ENCODE measurements around the gene MGAT4B. TPM values are rescaled to one million over a fixed set of nuclear protein-coding genes. Genes with fewer than 3 reads are reported as not detected.
A peak's percentile ranks its signal among the peaks of the same experiment; 100 is the strongest.

The MGAT4B gene
- total and polyA plus RNA-seq, 4 donors: 65.0 to 154 (median 82.4) TPM

DNA sequence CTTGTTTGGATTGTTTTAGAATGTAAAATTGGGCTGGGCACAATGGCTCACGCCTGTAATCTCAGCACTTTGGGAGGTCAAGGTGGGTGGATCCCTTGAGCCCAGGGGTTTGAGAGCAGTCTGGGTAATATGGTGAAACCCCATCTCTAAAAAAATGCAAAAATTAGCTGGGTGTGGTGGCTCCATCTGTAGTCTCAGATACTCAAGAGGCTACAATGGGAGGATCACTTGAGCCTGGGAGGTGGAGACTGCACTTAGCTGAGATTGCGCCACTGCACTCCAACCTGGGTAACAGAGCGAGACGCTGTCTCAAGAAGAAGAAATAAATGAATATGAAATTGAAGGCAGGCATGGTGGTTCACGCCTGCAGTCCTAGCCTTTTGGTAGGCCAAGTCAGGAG lies 52.7 kb downstream of the MGAT4B start:
- H3K4me3 ChIP-seq: no peak overlapping the region
- peaks cover 0 to 5% (median 4%) of the 10 kb centered on the region in 4 donors for H3K36me3 ChIP-seq (ENCODE audit: control insufficient read depth in 4 of 4, insufficient read depth in 4 of 4, low read length in 4 of 4)
- no peak overlapping the region for H3K9ac ChIP-seq (ENCODE audit: insufficient read depth in 1 of 2, low read length in 2 of 2)
- peaks cover 0 to 15% (median 11%) of the 10 kb centered on the region in 5 donors for H3K4me1 ChIP-seq (ENCODE audit: control insufficient read depth in 5 of 5, insufficient read depth in 5 of 5, low read length in 5 of 5)
- no peaks in the 10 kb centered on the region for H3K27me3 ChIP-seq (ENCODE audit: control insufficient read depth in 3 of 3, insufficient read depth in 3 of 3, low read length in 2 of 3)
- ATAC-seq (ENCODE audit: insufficient read depth, low FRiP score) (peak; percentile 36), DNase-seq (no peak)
- TF ChIP-seq, protein P1, sequence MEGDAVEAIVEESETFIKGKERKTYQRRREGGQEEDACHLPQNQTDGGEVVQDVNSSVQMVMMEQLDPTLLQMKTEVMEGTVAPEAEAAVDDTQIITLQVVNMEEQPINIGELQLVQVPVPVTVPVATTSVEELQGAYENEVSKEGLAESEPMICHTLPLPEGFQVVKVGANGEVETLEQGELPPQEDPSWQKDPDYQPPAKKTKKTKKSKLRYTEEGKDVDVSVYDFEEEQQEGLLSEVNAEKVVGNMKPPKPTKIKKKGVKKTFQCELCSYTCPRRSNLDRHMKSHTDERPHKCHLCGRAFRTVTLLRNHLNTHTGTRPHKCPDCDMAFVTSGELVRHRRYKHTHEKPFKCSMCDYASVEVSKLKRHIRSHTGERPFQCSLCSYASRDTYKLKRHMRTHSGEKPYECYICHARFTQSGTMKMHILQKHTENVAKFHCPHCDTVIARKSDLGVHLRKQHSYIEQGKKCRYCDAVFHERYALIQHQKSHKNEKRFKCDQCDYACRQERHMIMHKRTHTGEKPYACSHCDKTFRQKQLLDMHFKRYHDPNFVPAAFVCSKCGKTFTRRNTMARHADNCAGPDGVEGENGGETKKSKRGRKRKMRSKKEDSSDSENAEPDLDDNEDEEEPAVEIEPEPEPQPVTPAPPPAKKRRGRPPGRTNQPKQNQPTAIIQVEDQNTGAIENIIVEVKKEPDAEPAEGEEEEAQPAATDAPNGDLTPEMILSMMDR (IDR thresholded peaks at IDR 0.05; ENCODE audit: control extremely low read depth, extremely low read depth): no peak
- no peaks in the 10 kb centered on the region for H3K9me3 ChIP-seq (ENCODE audit: control insufficient read depth in 4 of 4, insufficient read depth in 3 of 4, low read length in 3 of 4)
- 70 to 74% methylated on average over 5 of the region's 5 CpGs for WGBS, 2 donors
- H3K27ac ChIP-seq (ENCODE audit: low read depth in 1 of 2, low read length in 1 of 2): no peak overlapping the region

DNA sequence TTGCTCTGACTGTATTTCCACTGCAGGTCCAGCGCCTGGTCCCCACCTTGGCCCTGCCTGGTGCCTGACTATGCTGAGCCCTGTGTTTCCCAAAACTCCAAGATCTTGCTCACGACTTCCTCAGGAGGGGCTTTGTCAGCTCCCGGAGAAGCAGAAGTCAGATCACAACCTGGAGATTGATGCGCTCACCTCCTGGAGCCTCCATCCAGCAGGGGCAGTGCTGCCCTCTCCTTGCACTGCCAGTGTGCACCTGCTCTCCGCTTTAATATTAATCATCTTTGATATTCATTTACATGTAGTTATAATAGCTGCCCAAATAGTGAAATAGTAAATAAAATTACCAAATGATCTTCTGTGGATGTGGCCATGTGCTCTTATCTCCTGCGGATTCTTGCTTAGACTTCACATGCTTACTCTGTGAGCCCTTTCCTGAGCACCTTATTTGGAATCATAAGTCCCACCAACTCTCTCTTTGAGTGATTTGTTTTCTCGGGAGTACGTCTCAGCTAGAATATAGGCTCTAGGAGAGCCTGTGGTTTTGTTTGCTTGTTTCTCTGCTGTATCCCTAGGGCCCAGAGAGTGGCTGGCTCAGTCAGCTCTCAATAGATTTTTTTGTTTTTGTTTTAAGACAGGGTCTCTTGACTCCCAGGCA lies 56.7 kb downstream of the MGAT4B start:
- Histone ChIP-seq H3K9me3 (ENCODE audit: control insufficient read depth in 4 of 4, insufficient read depth in 3 of 4, low read length in 3 of 4) (no peaks in the 10 kb centered on the region), H3K36me3 (ENCODE audit: control insufficient read depth in 4 of 4, insufficient read depth in 4 of 4, low read length in 4 of 4) (peaks cover 0 to 9% (median 5%) of the 10 kb centered on the region in 4 donors), H3K4me3 (no peak overlapping the region), H3K4me1 (ENCODE audit: control insufficient read depth in 5 of 5, insufficient read depth in 5 of 5, low read length in 5 of 5) (peaks cover 0 to 16% (median 4%) of the 10 kb centered on the region in 5 donors), H3K27ac (ENCODE audit: low read depth in 1 of 2, low read length in 1 of 2) (no peak overlapping the region), H3K9ac (ENCODE audit: insufficient read depth in 1 of 2, low read length in 2 of 2) (no peak overlapping the region), H3K27me3 (ENCODE audit: control insufficient read depth in 3 of 3, insufficient read depth in 3 of 3, low read length in 2 of 3) (no peaks in the 10 kb centered on the region)
- 88 to 92% methylated on average over 8 of the region's 8 CpGs for WGBS, 2 donors
- ATAC-seq (ENCODE audit: insufficient read depth, low FRiP score) (no peak), DNase-seq (no peak)
- TF ChIP-seq, protein P1 (IDR thresholded peaks at IDR 0.05; ENCODE audit: control extremely low read depth, extremely low read depth): no peak

DNA sequence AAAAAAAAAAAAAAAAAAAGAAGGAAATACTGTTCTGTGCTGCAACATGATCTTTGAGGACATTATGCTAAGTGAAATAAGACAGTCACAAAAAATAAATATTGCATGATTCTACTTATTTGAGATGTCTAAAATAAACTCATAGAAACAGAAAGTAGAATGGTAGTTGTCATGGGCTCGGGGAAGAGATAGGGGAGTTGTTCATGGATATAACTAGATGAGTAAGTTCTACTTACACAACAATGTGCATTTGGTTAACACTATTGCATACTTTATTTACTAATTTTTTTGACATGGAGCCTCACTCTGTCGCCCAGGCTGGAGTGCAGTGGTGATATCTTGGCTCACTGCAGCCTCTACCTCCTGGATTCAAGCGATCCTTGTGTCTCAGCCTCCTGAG lies 58.9 kb downstream of the MGAT4B start:
- Histone ChIP-seq H3K4me3 (no peak overlapping the region), H3K9ac (ENCODE audit: insufficient read depth in 1 of 2, low read length in 2 of 2) (no peak overlapping the region), H3K36me3 (ENCODE audit: control insufficient read depth in 4 of 4, insufficient read depth in 4 of 4, low read length in 4 of 4) (peaks cover 0 to 9% (median 4%) of the 10 kb centered on the region in 4 donors), H3K27ac (ENCODE audit: low read depth in 1 of 2, low read length in 1 of 2) (no peak overlapping the region), H3K27me3 (ENCODE audit: control insufficient read depth in 3 of 3, insufficient read depth in 3 of 3, low read length in 2 of 3) (no peaks in the 10 kb centered on the region), H3K9me3 (ENCODE audit: control insufficient read depth in 4 of 4, insufficient read depth in 3 of 4, low read length in 3 of 4) (no peaks in the 10 kb centered on the region), H3K4me1 (ENCODE audit: control insufficient read depth in 5 of 5, insufficient read depth in 5 of 5, low read length in 5 of 5) (peaks cover 0 to 7% (median 0%) of the 10 kb centered on the region in 5 donors)
- DNase-seq (no peak), ATAC-seq (ENCODE audit: insufficient read depth, low FRiP score) (no peak)
- TF ChIP-seq, protein P1 (IDR thresholded peaks at IDR 0.05; ENCODE audit: control extremely low read depth, extremely low read depth): no peak
- WGBS, 2 donors: 70 to 82% methylated on average over 3 of the region's 3 CpGs

Small RNA genes lying within 50 kb of the gene (small RNA-seq; reads per million reads assigned to genes)
- gene MIR1229 (ENCODE audit: low replicate concordance): not detected
- not detected for gene RF00019 (ENCODE audit: low replicate concordance)

Other genes starting within 250 kb of the MGAT4B start
- 1,000 to 10,000 TPM in 1 of 2 donors, 100 to 1,000 TPM in 1; 422 to 1,791 TPM for gene HNRNPH1, start 183.2 kb downstream of the MGAT4B start, total RNA-seq
- gene HNRNPH1, start 183.2 kb downstream of the MGAT4B start, polyA plus RNA-seq: 100 to 1,000 TPM; 185 to 189 TPM
- gene CBY3, start 125.8 kb downstream of the MGAT4B start, total RNA-seq: not detected
- gene CBY3, start 125.8 kb downstream of the MGAT4B start, polyA plus RNA-seq: under 1 TPM; 0.10 to 0.22 TPM
- gene CANX, start 107.9 kb downstream of the MGAT4B start, total RNA-seq: 100 to 1,000 TPM; 340 to 924 TPM
- gene CANX, start 107.9 kb downstream of the MGAT4B start, polyA plus RNA-seq: 100 to 1,000 TPM; 132 to 248 TPM
- 10 to 100 TPM; 26.0 to 34.5 TPM for gene MAML1, start 74.0 kb downstream of the MGAT4B start, total RNA-seq
- gene MAML1, start 74.0 kb downstream of the MGAT4B start, polyA plus RNA-seq: 10 to 100 TPM in 1 of 2 donors, 1 to 10 TPM in 1; 6.7 to 15.0 TPM
- gene LTC4S, start 12.9 kb downstream of the MGAT4B start, total RNA-seq: 10 to 100 TPM in 1 of 2 donors, 1 to 10 TPM in 1; 4.0 to 25.3 TPM
- gene LTC4S, start 12.9 kb downstream of the MGAT4B start, polyA plus RNA-seq: 10 to 100 TPM in 1 of 2 donors, 1 to 10 TPM in 1; 4.3 to 12.3 TPM
- gene SQSTM1, start 14.0 kb upstream of the MGAT4B start, total RNA-seq: 100 to 1,000 TPM; 350 to 568 TPM
- gene SQSTM1, start 14.0 kb upstream of the MGAT4B start, polyA plus RNA-seq: 100 to 1,000 TPM; 298 to 394 TPM
- gene MRNIP, start 52.0 kb upstream of the MGAT4B start, total RNA-seq: 10 to 100 TPM; 29.5 to 51.0 TPM
- gene MRNIP, start 52.0 kb upstream of the MGAT4B start, polyA plus RNA-seq: 10 to 100 TPM; 15.4 to 41.2 TPM
- gene TBC1D9B, start 101.0 kb upstream of the MGAT4B start, total RNA-seq: 100 to 1,000 TPM in 1 of 2 donors, 10 to 100 TPM in 1; 68.3 to 129 TPM
- gene TBC1D9B, start 101.0 kb upstream of the MGAT4B start, polyA plus RNA-seq: 10 to 100 TPM; 55.9 to 64.8 TPM

All from lung (tissue), 13 donors.